Testis (tissue), 2 donors: ENCODE data around the gene POLK.

Experiments used
- POLR2A ChIP-seq: fragments of 450-650 bp; IDR thresholded peaks from one replicate; pipeline ENCODE4 v1.6.1; 2017; ENCODE audit warnings: antibody characterized with exemption, mild to moderate bottlenecking, moderate library complexity
- TF ChIP-seq, protein P1 (sequence below), 3 experiments: fragments of 450-650 bp in 2 of 3; fragments of 200-600 bp in 1 of 3; sonication (generic) in 1 of 3; IDR thresholded peaks; one replicate each; pipeline ENCODE4 v1.5.1; 2016 to 2019; ENCODE audit warnings: antibody characterized with exemption in 3 of 3, mild to moderate bottlenecking in 2 of 3, moderate library complexity in 1 of 3

DNA sequence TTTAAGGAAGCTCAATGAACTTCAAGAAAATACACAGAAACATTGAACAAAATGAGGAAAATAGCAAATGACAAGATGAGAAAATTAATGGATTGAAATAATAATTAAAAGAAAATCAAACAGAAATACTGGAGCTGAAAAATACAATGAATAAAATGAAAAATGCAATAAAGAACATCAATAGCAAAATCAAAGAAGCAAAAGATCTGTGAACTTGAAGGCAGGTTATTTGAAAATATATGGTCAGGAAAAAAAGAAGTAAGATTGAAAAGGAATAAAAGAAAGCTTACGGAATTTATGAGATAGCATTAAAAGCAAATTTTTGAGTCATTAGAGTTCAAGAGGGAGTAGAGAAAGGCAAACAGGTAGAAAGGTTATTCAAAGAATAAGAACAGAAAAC is 42.7 kb upstream of the POLK start:
- TF ChIP-seq, protein P1, sequence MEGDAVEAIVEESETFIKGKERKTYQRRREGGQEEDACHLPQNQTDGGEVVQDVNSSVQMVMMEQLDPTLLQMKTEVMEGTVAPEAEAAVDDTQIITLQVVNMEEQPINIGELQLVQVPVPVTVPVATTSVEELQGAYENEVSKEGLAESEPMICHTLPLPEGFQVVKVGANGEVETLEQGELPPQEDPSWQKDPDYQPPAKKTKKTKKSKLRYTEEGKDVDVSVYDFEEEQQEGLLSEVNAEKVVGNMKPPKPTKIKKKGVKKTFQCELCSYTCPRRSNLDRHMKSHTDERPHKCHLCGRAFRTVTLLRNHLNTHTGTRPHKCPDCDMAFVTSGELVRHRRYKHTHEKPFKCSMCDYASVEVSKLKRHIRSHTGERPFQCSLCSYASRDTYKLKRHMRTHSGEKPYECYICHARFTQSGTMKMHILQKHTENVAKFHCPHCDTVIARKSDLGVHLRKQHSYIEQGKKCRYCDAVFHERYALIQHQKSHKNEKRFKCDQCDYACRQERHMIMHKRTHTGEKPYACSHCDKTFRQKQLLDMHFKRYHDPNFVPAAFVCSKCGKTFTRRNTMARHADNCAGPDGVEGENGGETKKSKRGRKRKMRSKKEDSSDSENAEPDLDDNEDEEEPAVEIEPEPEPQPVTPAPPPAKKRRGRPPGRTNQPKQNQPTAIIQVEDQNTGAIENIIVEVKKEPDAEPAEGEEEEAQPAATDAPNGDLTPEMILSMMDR (IDR thresholded peaks at IDR 0.05), result no peak
- TF ChIP-seq POLR2A, result no peak
